ENCODE results near the gene MID1.
A peak's percentile ranks its signal among the peaks of the same experiment; 100 is the strongest.
"Not testable (repeated sequence)": the region's sequence is repeated elsewhere in the genome, so short reads cannot be mapped to it uniquely, and the experiment has no call there.

The MID1 gene

DNA sequence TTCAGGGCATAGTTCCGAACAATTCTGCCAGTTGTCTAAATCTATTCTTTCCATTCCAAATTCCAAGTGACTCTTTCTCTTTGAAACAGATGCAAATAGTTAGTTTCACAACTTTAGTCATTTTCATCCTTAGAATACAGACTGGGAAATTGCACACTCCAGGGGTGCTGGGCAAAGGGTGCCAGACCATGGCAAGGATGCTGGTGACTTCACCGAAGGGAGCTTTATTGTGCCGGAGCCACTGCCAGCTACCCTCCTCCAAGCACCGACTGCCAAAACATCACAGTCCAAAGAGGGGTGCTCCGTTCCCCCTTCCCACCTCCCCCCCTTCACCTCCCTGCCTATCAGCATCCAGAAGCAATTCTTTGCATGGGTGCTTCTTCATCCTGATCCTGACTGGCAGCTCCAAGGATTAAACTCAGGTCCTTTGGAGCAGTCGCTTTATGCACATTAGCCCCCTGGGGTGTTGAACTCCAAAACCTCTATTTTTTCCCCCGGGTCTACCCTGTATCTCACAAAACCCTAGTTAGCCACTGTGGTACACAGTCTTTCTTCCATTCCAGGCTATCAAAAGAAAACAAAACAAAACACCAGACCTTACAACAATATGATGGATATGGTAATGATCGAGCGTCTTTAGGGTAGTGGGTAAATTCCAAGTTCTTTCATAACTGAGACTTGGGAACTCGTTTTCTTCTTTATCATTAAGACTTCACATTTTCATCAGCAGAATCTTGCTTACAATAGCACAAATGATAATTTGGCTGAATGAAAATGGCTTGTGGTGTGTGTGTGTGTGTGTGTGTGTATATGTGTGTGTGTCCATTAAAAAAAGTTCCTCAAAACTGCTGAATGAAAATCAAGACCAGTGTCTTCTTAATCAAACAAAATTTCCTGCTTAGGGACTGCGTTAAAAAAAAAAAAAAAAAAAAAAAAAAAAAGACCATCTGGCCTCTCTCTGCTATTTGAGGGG, 28.7 kb downstream of the MID1 start:
- no peak overlapping the region for H3K27ac ChIP-seq (ENCODE audit: low read length)
- no peaks in the 10 kb centered on the region for H3K36me3 ChIP-seq (ENCODE audit: insufficient read depth, low read depth, low read length)
- no peaks in the 10 kb centered on the region for H3K27me3 ChIP-seq (ENCODE audit: insufficient read depth, low read length)
- peak overlapping the region; percentile 43; the same call in 1 of the 2 replicates for H3K4me3 ChIP-seq (ENCODE audit: low read length)
- peaks cover 19% of the 10 kb centered on the region; the same call in 1 of the 2 replicates for H3K4me1 ChIP-seq (ENCODE audit: insufficient read depth, low read length)
- H3K9me3 ChIP-seq (ENCODE audit: insufficient read depth, low read depth, low read length) = no peaks in the 10 kb centered on the region
- H3K9ac ChIP-seq (ENCODE audit: low read depth, low read length) = no peak overlapping the region

- H3K9me3 ChIP-seq (ENCODE audit: insufficient read depth, low read depth, low read length); H3K4me3 ChIP-seq (ENCODE audit: low read length); H3K27ac ChIP-seq (ENCODE audit: low read length); H3K9ac ChIP-seq (ENCODE audit: low read depth, low read length); H3K27me3 ChIP-seq (ENCODE audit: insufficient read depth, low read length); H3K36me3 ChIP-seq (ENCODE audit: insufficient read depth, low read depth, low read length): not testable (repeated sequence)
- H3K4me1 ChIP-seq (ENCODE audit: insufficient read depth, low read length) = peaks cover 19% of the 10 kb centered on the region; the same call in 1 of the 2 replicates
These were observed 30.6 kb downstream of the MID1 start for GRCh38 chrX:10589787-10590186.

DNA sequence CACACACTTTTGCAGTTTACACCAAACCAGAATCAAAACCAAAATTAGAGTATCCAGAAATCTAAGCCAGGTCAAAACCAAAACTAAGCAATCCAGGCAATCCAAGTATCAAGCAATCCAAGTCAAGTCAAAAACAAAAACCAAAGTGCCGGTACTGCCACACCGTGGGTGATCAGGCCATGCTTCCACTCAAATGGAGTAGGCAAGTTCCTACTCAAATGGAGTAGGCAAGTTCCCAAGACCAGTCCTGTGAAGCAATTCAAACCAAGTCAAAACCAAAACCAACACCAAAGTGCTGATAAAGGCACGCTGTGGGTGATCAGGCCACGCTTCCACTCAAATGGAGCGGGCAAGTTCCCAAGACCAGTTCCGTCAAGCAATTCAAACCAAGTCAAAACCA, 31.3 kb downstream of the MID1 start:
- Histone ChIP-seq H3K9ac (ENCODE audit: low read depth, low read length) (no peak overlapping the region), H3K27ac (ENCODE audit: low read length) (no peak overlapping the region), H3K4me3 (ENCODE audit: low read length) (no peak overlapping the region)

GRCh38 chrX:10584882-10585281, 35.5 kb downstream of the MID1 start:
- not testable (repeated sequence) for H3K36me3 ChIP-seq (ENCODE audit: insufficient read depth, low read depth, low read length); H3K27ac ChIP-seq (ENCODE audit: low read length); H3K4me3 ChIP-seq (ENCODE audit: low read length); H3K4me1 ChIP-seq (ENCODE audit: insufficient read depth, low read length); H3K27me3 ChIP-seq (ENCODE audit: insufficient read depth, low read length); H3K9me3 ChIP-seq (ENCODE audit: insufficient read depth, low read depth, low read length); H3K9ac ChIP-seq (ENCODE audit: low read depth, low read length)

More for the DNA sequence above, 31.3 kb downstream of the MID1 start:
- no peaks in the 10 kb centered on the region for H3K36me3 ChIP-seq (ENCODE audit: insufficient read depth, low read depth, low read length)
- H3K27me3 ChIP-seq (ENCODE audit: insufficient read depth, low read length) = no peaks in the 10 kb centered on the region
- H3K9me3 ChIP-seq (ENCODE audit: insufficient read depth, low read depth, low read length) = no peaks in the 10 kb centered on the region
- peaks cover 19% of the 10 kb centered on the region; the same call in 1 of the 2 replicates for H3K4me1 ChIP-seq (ENCODE audit: insufficient read depth, low read length)

GRCh38 chrX:10582945-10583344, 37.4 kb downstream of the MID1 start:
- Histone ChIP-seq H3K27me3 (ENCODE audit: insufficient read depth, low read length) (no peaks in the 10 kb centered on the region), H3K9ac (ENCODE audit: low read depth, low read length) (no peak overlapping the region), H3K9me3 (ENCODE audit: insufficient read depth, low read depth, low read length) (no peaks in the 10 kb centered on the region), H3K36me3 (ENCODE audit: insufficient read depth, low read depth, low read length) (no peaks in the 10 kb centered on the region), H3K4me3 (ENCODE audit: low read length) (no peak overlapping the region), H3K27ac (ENCODE audit: low read length) (no peak overlapping the region), H3K4me1 (ENCODE audit: insufficient read depth, low read length) (peaks cover 5% of the 10 kb centered on the region)

GRCh38 chrX:10582215-10582733, 38.1 kb downstream of the MID1 start:
- Histone ChIP-seq H3K9me3 (ENCODE audit: insufficient read depth, low read depth, low read length) (no peaks in the 10 kb centered on the region), H3K36me3 (ENCODE audit: insufficient read depth, low read depth, low read length) (no peaks in the 10 kb centered on the region), H3K27me3 (ENCODE audit: insufficient read depth, low read length) (no peaks in the 10 kb centered on the region), H3K9ac (ENCODE audit: low read depth, low read length) (no peak overlapping the region), H3K27ac (ENCODE audit: low read length) (no peak overlapping the region), H3K4me1 (ENCODE audit: insufficient read depth, low read length) (peaks cover 5% of the 10 kb centered on the region), H3K4me3 (ENCODE audit: low read length) (no peak overlapping the region)

- no peaks in the 10 kb centered on the region for H3K9me3 ChIP-seq (ENCODE audit: insufficient read depth, low read depth, low read length)
- H3K36me3 ChIP-seq (ENCODE audit: insufficient read depth, low read depth, low read length) = no peaks in the 10 kb centered on the region
- no peaks in the 10 kb centered on the region for H3K27me3 ChIP-seq (ENCODE audit: insufficient read depth, low read length)
- peak overlapping the region; percentile 32; the same call in 1 of the 2 replicates for H3K9ac ChIP-seq (ENCODE audit: low read depth, low read length)
- no peak overlapping the region for H3K4me3 ChIP-seq (ENCODE audit: low read length)
- H3K27ac ChIP-seq (ENCODE audit: low read length) = no peak overlapping the region
- peaks cover 5% of the 10 kb centered on the region for H3K4me1 ChIP-seq (ENCODE audit: insufficient read depth, low read length)
These were observed 41.0 kb downstream of the MID1 start for GRCh38 chrX:10579112-10580011.

DNA sequence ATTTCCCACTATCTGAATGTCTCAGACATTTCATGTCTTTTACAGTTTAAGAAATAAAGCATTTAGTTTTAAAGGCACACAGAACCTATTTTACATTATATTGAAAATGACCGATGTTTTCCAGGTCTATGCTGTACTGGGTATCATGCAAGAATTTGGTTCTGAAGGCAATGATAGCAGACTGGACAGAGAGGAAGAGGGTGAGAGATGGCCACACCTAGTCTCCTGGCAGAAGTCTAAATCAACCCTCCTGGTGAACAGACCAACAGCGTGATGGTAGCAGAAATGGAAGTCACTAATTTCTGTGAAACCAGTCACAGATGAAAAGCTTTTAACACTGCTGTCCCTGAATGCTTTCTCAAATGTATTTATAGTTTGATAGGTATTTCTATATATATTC, 41.9 kb downstream of the MID1 start:
- Histone ChIP-seq H3K27me3 (ENCODE audit: insufficient read depth, low read length) (no peaks in the 10 kb centered on the region), H3K9ac (ENCODE audit: low read depth, low read length) (no peak overlapping the region), H3K9me3 (ENCODE audit: insufficient read depth, low read depth, low read length) (no peaks in the 10 kb centered on the region), H3K36me3 (ENCODE audit: insufficient read depth, low read depth, low read length) (no peaks in the 10 kb centered on the region), H3K4me1 (ENCODE audit: insufficient read depth, low read length) (peaks cover 5% of the 10 kb centered on the region), H3K27ac (ENCODE audit: low read length) (no peak overlapping the region), H3K4me3 (ENCODE audit: low read length) (no peak overlapping the region)

GRCh38 chrX:10577853-10578252, 42.5 kb downstream of the MID1 start:
- Histone ChIP-seq H3K27ac (ENCODE audit: low read length) (no peak overlapping the region), H3K9ac (ENCODE audit: low read depth, low read length) (no peak overlapping the region), H3K27me3 (ENCODE audit: insufficient read depth, low read length) (no peaks in the 10 kb centered on the region), H3K36me3 (ENCODE audit: insufficient read depth, low read depth, low read length) (no peaks in the 10 kb centered on the region), H3K4me1 (ENCODE audit: insufficient read depth, low read length) (peaks cover 5% of the 10 kb centered on the region), H3K9me3 (ENCODE audit: insufficient read depth, low read depth, low read length) (no peaks in the 10 kb centered on the region), H3K4me3 (ENCODE audit: low read length) (no peak overlapping the region)

- H3K36me3 ChIP-seq (ENCODE audit: insufficient read depth, low read depth, low read length) = no peaks in the 10 kb centered on the region
- no peaks in the 10 kb centered on the region for H3K27me3 ChIP-seq (ENCODE audit: insufficient read depth, low read length)
- no peak overlapping the region for H3K9ac ChIP-seq (ENCODE audit: low read depth, low read length)
- H3K4me3 ChIP-seq (ENCODE audit: low read length) = no peak overlapping the region
- H3K4me1 ChIP-seq (ENCODE audit: insufficient read depth, low read length) = peaks cover 5% of the 10 kb centered on the region
- no peaks in the 10 kb centered on the region for H3K9me3 ChIP-seq (ENCODE audit: insufficient read depth, low read depth, low read length)
- no peak overlapping the region for H3K27ac ChIP-seq (ENCODE audit: low read length)
These were observed 43.5 kb downstream of the MID1 start for GRCh38 chrX:10576777-10577447.

- no peaks in the 10 kb centered on the region for H3K27me3 ChIP-seq (ENCODE audit: insufficient read depth, low read length)
- H3K4me1 ChIP-seq (ENCODE audit: insufficient read depth, low read length) = peaks cover 5% of the 10 kb centered on the region
- no peaks in the 10 kb centered on the region for H3K36me3 ChIP-seq (ENCODE audit: insufficient read depth, low read depth, low read length)
- H3K27ac ChIP-seq (ENCODE audit: low read length) = no peak overlapping the region
- H3K9ac ChIP-seq (ENCODE audit: low read depth, low read length) = no peak overlapping the region
- no peak overlapping the region for H3K4me3 ChIP-seq (ENCODE audit: low read length)
- H3K9me3 ChIP-seq (ENCODE audit: insufficient read depth, low read depth, low read length) = no peaks in the 10 kb centered on the region
These were observed 44.2 kb downstream of the MID1 start for GRCh38 chrX:10576186-10576585.
